Dedifferentiated amniotic fluid mesenchymal stem cell (primary cell): Measurements from ENCODE around the gene WNT7A.

Experiments
- DNase-seq: peaks from one replicate; pipeline ENCODE4 v3.0.0-alpha.2; 2016; ENCODE audit errors: extremely low spot score

Gene WNT7A

DNA sequence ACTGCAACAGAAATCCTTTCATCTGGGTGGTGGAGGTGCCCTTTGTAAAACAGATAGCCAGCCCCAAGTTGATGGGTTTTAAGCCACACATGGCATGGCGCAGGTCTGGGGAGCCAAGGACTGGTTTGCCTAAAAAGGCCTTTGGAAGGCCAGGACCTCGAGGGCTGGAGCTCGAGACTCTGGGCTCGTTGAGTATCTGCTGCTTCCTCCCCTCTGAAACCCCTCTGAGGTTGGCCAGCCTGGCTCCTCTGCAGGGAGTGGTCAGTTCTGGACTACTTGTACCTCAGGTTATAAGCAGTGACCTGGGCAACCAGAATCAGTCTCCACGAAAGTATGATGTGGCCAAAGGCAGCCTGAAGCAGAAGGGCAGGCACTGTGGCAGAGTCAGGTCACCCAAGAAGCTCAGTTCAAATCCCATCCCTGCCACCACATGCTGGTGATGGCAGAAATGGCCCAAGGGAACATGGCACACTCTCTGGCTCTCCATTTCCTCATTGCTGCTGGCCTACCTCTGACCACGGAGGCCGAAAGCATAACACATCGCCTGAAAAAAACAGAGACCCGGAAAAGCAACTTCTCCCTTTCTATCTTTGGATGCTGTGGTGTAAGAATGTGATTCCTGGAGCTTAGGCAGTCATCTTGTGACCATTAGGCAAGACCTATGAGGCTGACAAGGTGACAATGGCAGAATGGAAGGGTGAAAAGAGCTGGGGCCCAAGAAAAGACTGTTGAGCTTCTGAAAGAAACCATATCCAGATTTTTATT lies 51.2 kb downstream of the WNT7A start:
- DNase-seq, result no peak

GRCh38 chr3:13827699-13828098 lies 52.2 kb downstream of the WNT7A start:
- DNase-seq, result no peak

- DNase-seq, result no peak
These were observed 52.6 kb downstream of the WNT7A start for GRCh38 chr3:13827256-13827655.

GRCh38 chr3:13826672-13827071 lies 53.2 kb downstream of the WNT7A start:
- no peak for DNase-seq

DNA sequence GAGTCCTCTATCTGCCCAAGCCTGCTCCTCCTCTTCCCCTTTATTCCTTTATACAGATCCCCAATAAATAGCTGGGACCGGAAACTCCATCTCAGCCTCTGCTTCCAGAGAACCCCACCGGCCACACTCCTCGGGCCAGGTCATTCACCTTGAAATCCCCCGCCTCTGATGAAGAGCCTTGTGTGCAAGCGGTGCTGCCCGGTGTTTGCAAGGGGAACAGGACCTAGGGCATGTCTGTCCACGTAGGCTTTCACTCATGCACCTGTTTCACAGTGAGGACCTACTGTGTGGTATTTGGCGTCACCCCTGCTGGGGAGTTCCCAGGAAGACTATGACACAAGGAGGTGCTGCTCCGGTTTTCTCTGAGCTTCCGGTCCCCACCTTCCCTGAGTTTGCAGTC lies 54.0 kb downstream of the WNT7A start:
- no peak for DNase-seq

DNA sequence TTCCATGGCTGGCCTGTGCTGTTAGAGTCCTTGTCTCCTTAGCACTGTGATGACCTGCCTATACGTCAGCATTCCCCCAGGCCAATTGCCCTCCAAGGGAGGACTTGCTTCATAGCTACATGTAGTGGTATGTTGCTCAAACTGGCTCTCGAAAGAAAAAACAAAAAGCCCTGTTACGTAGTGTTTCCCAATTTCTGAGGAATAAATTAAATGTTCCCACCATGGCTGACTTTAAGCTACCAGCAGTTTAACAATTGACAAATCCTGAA lies 54.6 kb downstream of the WNT7A start:
- no peak for DNase-seq

- no peak for DNase-seq
These were observed 55.2 kb downstream of the WNT7A start for GRCh38 chr3:13824521-13825310.

DNA sequence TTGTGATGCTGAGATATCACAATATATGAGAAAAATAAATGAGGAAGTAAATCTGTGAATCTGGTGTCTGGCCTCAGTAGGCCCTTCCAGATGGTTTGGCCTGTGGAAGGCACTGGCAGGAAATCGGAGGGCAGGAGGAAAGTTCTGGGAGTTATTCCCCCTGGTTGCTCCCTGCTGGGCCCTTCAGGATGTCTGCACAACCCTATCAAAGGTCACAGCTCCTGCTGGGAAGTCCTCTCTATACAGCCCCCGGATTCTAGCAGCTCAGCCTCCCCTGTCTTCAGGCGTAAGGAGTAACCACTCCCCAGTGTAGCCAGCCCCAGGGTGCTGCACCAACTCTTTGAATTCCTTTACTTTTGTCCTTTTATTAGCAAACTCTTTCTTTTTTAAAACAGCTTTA lies 56.2 kb downstream of the WNT7A start:
- DNase-seq, result no peak

DNA sequence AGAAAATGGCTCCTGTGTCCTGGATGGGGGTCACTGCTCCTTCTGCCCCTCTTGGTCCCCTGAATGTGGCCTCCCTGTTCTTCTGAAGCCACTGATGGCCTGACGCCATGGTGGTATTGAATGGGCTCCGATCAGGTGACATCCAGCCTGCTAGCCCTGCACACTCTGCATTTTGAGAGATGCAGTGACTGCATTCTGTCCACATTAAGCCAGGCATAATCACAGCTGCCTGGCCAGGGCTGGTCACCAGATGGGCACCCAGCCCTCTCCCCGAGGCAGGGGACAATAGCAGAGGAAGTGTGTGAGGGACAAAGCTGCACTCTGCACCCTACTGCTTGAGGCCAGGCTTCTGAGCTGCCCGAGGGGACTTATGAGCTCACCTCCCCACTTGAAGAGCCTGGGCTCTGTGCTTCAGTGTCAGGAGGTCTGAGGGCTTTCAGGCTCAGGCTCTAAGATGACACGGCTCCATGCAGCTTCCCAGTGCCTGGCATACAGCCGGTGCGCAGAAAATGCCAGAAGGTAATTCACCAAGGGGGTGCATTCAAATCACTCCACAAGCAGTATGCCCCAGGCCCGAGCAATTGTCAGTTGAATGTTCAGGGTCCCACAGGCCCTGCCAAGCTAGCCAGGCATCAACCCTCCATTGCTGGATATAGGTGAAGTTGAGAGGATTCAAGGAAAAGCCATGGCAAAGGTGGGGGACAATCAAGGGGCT lies 56.8 kb downstream of the WNT7A start:
- DNase-seq, result no peak

- DNase-seq, result no peak
These were observed 57.8 kb downstream of the WNT7A start for GRCh38 chr3:13822042-13822441.

DNA sequence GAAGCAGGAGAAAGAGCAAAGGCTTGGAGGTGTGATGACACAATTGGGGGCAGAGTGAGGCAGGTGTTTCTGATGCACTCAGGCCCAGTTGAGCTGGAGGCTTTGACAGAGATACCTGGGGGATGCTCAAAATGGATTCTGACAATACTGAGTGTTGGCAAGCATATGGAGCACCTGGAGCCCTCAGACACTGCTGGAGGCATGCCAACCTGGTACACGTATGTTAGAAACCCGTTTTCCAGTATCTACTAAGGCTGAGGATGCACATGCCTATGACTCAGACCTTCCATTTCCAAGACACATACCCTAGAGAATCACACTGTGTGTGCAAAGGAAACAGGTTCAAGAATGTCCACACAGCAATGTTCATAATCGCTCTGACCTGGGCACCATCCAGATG lies 58.7 kb downstream of the WNT7A start:
- no peak for DNase-seq

DNA sequence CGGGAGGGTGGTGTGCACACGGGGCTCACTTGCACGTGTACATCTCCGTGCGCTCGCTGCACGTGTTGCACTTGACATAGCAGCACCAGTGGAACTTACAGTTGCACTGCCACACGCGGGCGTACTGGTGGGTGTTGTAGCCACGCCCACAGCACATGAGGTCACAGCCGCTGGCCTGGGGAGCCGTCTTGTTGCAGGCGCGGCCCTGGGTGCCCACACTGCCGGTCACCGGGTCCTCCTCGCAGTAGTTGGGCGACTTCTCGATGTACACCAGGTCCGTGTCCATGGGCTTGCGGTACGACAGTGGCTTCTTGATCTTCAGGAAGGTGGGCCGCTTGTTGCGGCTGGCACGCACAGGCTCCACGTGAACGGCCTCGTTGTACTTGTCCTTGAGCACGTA lies 61.0 kb downstream of the WNT7A start:
- DNase-seq, result no peak

- DNase-seq, result no peak
These were observed 64.7 kb downstream of the WNT7A start for GRCh38 chr3:13815088-13815683.

DNA sequence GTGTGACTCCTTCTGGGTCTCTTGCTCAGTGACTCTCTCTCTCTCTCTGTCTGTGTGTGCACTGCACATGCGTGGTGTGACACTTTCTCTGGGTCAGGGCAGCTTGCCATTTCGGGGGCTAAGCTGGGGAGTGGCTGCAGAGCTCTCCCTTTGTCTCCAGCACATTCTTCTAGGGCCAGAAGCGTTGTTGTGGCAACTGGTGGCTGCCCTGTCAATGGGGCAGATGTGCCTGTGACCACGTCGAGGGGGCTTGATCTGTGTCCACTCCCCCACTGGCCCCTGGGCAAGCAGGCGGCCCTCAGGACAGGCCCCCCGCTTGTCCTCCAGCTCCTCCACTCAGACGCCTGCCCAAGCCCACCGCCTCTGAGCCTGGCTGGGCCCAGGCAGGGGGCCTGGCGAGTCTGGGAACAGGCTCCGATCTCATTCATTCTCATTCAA lies 67.8 kb downstream of the WNT7A start:
- DNase-seq, result no peak

GRCh38 chr3:13811614-13812013 lies 68.3 kb downstream of the WNT7A start:
- no peak for DNase-seq

- DNase-seq, result no peak
These were observed 71.3 kb downstream of the WNT7A start for GRCh38 chr3:13808550-13808949.

GRCh38 chr3:13801361-13802204 lies 78.3 kb downstream of the WNT7A start:
- DNase-seq, result no peak

GRCh38 chr3:13800064-13800463 lies 79.8 kb downstream of the WNT7A start:
- DNase-seq, result no peak

- DNase-seq, result no peak
These were observed 81.5 kb downstream of the WNT7A start for GRCh38 chr3:13798401-13798800.

DNA sequence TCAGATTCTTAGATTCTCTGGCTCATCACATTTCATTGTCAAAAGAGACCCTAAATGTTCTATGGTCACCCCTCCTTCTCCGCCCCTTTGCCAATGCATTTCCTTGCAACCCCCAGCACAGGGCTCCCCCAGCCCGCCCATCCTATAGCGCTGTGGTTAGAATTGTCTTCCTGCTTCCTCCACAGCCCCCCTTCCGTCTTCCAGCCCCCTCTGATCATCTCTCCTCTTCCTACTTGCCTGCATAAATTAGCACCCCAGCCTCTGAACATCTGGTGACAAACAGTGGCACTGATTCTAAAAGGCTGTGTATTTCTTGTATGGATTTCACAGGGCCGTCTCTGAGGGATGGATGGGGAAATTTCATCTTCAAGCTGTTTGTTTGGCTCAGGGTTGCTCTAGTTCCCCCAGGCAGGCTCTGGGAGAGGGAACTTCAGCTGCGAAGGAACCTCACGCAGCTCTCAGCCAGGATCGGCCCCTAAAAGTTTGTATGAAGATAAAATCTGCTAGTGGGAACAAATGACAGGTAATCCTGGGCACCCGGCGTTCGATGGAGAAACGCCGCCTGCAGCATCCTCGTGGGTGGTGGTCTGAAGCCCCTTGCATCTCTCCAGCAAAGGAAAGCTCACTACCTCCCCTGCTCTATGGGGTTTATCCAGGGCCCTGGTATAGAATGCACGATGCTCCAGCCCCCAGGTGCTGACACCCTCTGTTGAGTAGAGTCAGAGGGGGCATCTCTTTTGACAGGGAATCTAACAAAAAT lies 83.0 kb downstream of the WNT7A start:
- no peak for DNase-seq

- DNase-seq, result no peak
These were observed 84.1 kb downstream of the WNT7A start for GRCh38 chr3:13795816-13796215.
